ENCODE data around the gene PUM1.
"Not testable (repeated sequence)": the region's sequence is repeated elsewhere in the genome, so short reads cannot be mapped to it uniquely, and the experiment has no call there.

PUM1 gene

GRCh38 chr1:30957560-30958222 is 107.8 kb downstream of the PUM1 start:
- no peak for DNase-seq

- DNase-seq = no peak
These were observed 110.0 kb downstream of the PUM1 start for GRCh38 chr1:30955448-30956015.

- no peak for DNase-seq
These were observed 111.8 kb downstream of the PUM1 start for GRCh38 chr1:30953685-30954084.

- no peak for DNase-seq
These were observed 113.4 kb downstream of the PUM1 start for GRCh38 chr1:30952098-30952497.

GRCh38 chr1:30950700-30951099 is 114.8 kb downstream of the PUM1 start:
- no peak for DNase-seq

- no peak for DNase-seq
These were observed 115.5 kb downstream of the PUM1 start for GRCh38 chr1:30950053-30950452.

- not testable (repeated sequence) for DNase-seq
These were observed 116.1 kb downstream of the PUM1 start for GRCh38 chr1:30949487-30949838.

- not testable (repeated sequence) for DNase-seq
These were observed 116.6 kb downstream of the PUM1 start for GRCh38 chr1:30948813-30949486.

GRCh38 chr1:30948278-30948677 is 117.2 kb downstream of the PUM1 start:
- DNase-seq = no peak

GRCh38 chr1:30947212-30947611 is 118.3 kb downstream of the PUM1 start:
- DNase-seq = no peak

- no peak for DNase-seq
These were observed 123.1 kb downstream of the PUM1 start for GRCh38 chr1:30942326-30942963.

- no peak for DNase-seq
These were observed 125.0 kb downstream of the PUM1 start for GRCh38 chr1:30940541-30940940.

GRCh38 chr1:30936541-30937171 is 128.9 kb downstream of the PUM1 start:
- DNase-seq = no peak

- not testable (repeated sequence) for DNase-seq
These were observed 129.8 kb downstream of the PUM1 start for GRCh38 chr1:30935758-30936157.

- DNase-seq = no peak
These were observed 130.9 kb downstream of the PUM1 start for GRCh38 chr1:30934613-30935012.

- DNase-seq = no peak
These were observed 131.7 kb downstream of the PUM1 start for GRCh38 chr1:30933874-30934252.

- DNase-seq = no peak
These were observed 134.8 kb downstream of the PUM1 start for GRCh38 chr1:30930631-30931173.

- DNase-seq = no peak
These were observed 135.5 kb downstream of the PUM1 start for GRCh38 chr1:30929944-30930525.

- DNase-seq = peak; percentile 74
These were observed 136.2 kb downstream of the PUM1 start for GRCh38 chr1:30929135-30929889.

- DNase-seq = no peak
These were observed 136.8 kb downstream of the PUM1 start for GRCh38 chr1:30928789-30929134.

- DNase-seq = no peak
These were observed 137.3 kb downstream of the PUM1 start for GRCh38 chr1:30928171-30928570.

- DNase-seq = no peak
These were observed 138.1 kb downstream of the PUM1 start for GRCh38 chr1:30927448-30927847.
